Upper lobe of left lung (tissue), 4 donors: ENCODE measurements around the gene AKIRIN2.

ENCODE experiments used
- CTCF ChIP-seq, 6 experiments: fragments of 450-650 bp in 4 of 6; fragments of 200-600 bp in 2 of 6; sonication (generic) in 2 of 6; IDR thresholded peaks; one replicate each; pipeline ENCODE4 v1.5.1; 2016 to 2019; ENCODE audit warnings: antibody characterized with exemption in 6 of 6
- EP300 ChIP-seq, 4 donors: sonication (generic); formaldehyde crosslinking; IDR thresholded peaks; one replicate each; pipeline ENCODE4 v1.5.1; 2017; ENCODE audit warnings: antibody characterized with exemption in 4 of 4, control low read depth in 2 of 4
- POLR2A ChIP-seq, 4 donors: fragments of 450-650 bp; IDR thresholded peaks; one replicate each; pipeline ENCODE4 v1.5.1; 2016 to 2017; ENCODE audit warnings: antibody characterized with exemption in 4 of 4, mild to moderate bottlenecking in 2 of 4

DNA sequence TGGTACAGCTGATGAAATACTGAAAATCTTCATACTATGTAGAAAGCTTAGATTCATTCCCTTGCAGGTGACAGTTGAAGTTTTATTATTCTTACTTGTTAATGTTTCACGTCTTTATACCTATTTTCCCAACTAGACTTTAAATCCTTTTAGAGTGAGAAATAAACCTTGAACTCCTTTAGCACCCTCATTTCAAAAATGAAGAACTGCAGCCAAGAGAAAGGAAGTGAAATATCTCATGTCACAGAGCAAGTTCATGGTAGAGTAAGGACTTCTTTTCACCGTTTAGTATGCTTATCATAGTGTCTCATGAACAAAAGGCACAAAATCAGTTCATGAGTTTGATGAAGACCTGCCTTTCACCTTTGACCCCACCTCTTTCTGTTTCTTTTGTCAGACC, 73.6 kb downstream of the AKIRIN2 start:
- no peak for TF ChIP-seq CTCF (IDR thresholded peaks at IDR 0.05)
- TF ChIP-seq EP300 (IDR thresholded peaks at IDR 0.05): no peak
- TF ChIP-seq POLR2A (IDR thresholded peaks at IDR 0.05): no peak
